Suprapubic skin (tissue), 4 donors: Measurements from ENCODE around the gene SIX3. TPM values are rescaled to one million over a fixed set of nuclear protein-coding genes. Genes with fewer than 3 reads are reported as not detected.

Experiments used
- DNase-seq, 2 donors: peaks; one replicate each; pipeline ENCODE4 v3.0.0-alpha.2; 2019; ENCODE audit warnings: low spot score in 2 of 2
- H3K27ac ChIP-seq: fragments of 200-600 bp; sonication (generic); one replicate; pipeline ENCODE4 v1.5.1; 2019
- H3K27me3 ChIP-seq: fragments of 200-600 bp; sonication (generic); one replicate; pipeline ENCODE4 v1.5.1; 2019
- H3K36me3 ChIP-seq: fragments of 200-600 bp; sonication (generic); one replicate; pipeline ENCODE4 v1.5.1; 2019
- H3K4me1 ChIP-seq: fragments of 200-600 bp; sonication (generic); one replicate; pipeline ENCODE4 v1.5.1; 2019
- H3K4me3 ChIP-seq: fragments of 200-600 bp; sonication (generic); one replicate; pipeline ENCODE4 v1.5.1; 2019; ENCODE audit warnings: mild to moderate bottlenecking
- H3K9me3 ChIP-seq: fragments of 200-600 bp; sonication (generic); one replicate; pipeline ENCODE4 v1.5.1; 2019
- EP300 ChIP-seq: sonication (generic); formaldehyde crosslinking; IDR thresholded peaks from one replicate; pipeline ENCODE4 v1.6.1; 2017; ENCODE audit warnings: antibody characterized with exemption
- POLR2A ChIP-seq, 2 donors: fragments of 450-650 bp; IDR thresholded peaks; one replicate each; pipeline ENCODE4 v1.6.1; 2017; ENCODE audit warnings: antibody characterized with exemption in 2 of 2, mild to moderate bottlenecking in 2 of 2, moderate library complexity in 2 of 2
- POLR2AphosphoS5 ChIP-seq, 3 donors: sonication (generic); formaldehyde crosslinking; IDR thresholded peaks; one replicate each; pipeline ENCODE4 v1.6.1; 2017; ENCODE audit warnings: antibody characterized with exemption in 3 of 3
- WGBS: methylation state at CpG from one replicate; pipeline ENCODE4 v1.1.5; 2018; 5-methylcytosine and 5-hydroxymethylcytosine counted together
- total RNA-seq, 4 donors: library from RNA; depleted of rRNA; stranded (reverse); fragments of >200 nt; gene quantifications; one replicate each; pipeline ENCODE4 v1.1.0, GENCODE V29; 2016
- TF ChIP-seq, protein P1 (sequence below), 2 donors: fragments of 200-600 bp in 1 of 2; fragments of 450-650 bp in 1 of 2; sonication (generic) in 1 of 2; IDR thresholded peaks; one replicate each; pipeline ENCODE4 v1.5.1; 2016 to 2019; ENCODE audit warnings: antibody characterized with exemption in 2 of 2, mild to moderate bottlenecking in 1 of 2, moderate library complexity in 1 of 2

The SIX3 gene
- total RNA-seq, 4 donors from 2014 or later = 0.38 TPM; not detected in 3

DNA sequence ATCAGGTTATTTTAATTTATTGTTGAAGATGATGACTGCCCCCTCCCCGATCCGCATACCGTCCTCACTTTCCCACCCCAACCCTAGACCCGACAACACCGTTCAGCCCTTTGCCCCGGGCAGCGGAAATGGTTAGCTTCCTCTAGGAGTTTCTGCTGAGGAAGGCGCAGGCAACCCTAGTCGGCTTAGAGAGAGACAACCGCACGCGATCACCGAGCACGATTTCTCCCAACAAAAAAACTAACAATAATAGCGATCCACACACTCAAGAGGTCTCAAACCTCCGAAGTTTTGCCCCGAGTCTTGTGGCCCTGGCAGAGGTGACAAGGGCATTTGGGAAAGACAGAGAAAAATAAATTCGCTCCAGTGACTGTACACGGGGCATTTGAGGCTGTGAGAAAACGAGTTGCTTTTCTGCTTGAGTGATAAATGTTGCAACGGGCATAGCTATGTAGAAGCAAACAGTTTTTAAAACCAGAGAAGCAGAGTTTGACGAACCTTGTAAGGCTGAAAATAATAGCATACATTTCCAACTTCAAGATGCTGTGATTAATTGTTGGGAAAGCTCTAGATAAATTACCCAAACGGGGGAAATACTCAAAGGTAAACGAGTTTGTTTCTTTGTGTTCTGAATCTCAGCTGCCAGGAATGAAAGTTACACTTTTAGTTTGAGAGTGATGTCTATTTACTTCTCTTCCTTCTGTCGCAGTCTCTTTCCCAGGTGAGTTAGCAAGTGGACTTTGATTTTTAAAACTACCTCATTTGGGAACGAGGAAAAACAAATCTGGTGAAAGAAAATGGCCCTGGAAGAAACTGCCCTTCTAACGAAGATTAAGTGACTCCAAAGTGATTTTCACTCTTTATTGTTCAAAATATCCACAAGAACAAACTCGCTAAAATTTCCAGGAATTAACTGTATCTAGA lies 11.0 kb upstream of the SIX3 start:
- TF ChIP-seq, protein P1, sequence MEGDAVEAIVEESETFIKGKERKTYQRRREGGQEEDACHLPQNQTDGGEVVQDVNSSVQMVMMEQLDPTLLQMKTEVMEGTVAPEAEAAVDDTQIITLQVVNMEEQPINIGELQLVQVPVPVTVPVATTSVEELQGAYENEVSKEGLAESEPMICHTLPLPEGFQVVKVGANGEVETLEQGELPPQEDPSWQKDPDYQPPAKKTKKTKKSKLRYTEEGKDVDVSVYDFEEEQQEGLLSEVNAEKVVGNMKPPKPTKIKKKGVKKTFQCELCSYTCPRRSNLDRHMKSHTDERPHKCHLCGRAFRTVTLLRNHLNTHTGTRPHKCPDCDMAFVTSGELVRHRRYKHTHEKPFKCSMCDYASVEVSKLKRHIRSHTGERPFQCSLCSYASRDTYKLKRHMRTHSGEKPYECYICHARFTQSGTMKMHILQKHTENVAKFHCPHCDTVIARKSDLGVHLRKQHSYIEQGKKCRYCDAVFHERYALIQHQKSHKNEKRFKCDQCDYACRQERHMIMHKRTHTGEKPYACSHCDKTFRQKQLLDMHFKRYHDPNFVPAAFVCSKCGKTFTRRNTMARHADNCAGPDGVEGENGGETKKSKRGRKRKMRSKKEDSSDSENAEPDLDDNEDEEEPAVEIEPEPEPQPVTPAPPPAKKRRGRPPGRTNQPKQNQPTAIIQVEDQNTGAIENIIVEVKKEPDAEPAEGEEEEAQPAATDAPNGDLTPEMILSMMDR (IDR thresholded peaks at IDR 0.05) = no peak
- TF ChIP-seq EP300 = no peak
- TF ChIP-seq POLR2AphosphoS5 (IDR thresholded peaks at IDR 0.05) = no peak
- no peak for TF ChIP-seq POLR2A (IDR thresholded peaks at IDR 0.05)
- Histone ChIP-seq H3K27ac (no peak overlapping the region), H3K4me3 (no peak overlapping the region), H3K4me1 (peaks cover 49% of the 10 kb centered on the region), H3K9me3 (no peaks in the 10 kb centered on the region), H3K27me3 (peaks cover 100% of the 10 kb centered on the region), H3K36me3 (no peaks in the 10 kb centered on the region)
- WGBS = 14% methylated on average over 28 of the region's 28 CpGs
- no peak for DNase-seq

DNA sequence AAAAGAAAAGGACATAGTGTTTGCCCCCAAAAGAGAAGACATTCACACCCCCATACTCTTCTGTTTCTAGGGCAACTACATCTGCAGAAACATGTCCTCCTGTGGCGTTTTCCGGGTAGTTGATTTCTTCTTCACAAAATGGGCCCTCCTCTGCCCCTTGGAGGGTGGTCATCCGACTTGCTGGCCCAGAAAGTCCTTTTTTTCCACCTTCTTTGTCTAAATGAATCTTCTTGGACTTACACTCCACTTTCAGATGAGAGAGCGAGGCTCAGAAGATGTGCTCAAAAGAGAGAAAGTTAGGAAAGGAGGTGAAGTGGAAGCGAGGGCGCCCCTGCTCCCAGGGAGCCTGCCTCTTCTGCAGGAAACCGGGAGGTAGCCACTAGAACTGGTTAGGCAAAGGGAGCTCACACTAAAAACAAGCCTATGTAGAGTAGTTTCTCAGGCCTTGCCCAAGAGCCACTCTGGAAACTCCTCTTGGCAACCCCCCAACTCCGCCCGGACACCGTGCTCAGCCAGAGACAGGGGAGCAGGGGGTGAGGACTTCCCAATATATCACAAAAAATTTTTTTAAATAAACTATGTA lies 10.2 kb upstream of the SIX3 start:
- H3K27me3 ChIP-seq = peaks cover 100% of the 10 kb centered on the region
- WGBS = 72% methylated on average over 10 of the region's 10 CpGs
- DNase-seq = peak in 1 of 2 donors; percentile 38

DNA sequence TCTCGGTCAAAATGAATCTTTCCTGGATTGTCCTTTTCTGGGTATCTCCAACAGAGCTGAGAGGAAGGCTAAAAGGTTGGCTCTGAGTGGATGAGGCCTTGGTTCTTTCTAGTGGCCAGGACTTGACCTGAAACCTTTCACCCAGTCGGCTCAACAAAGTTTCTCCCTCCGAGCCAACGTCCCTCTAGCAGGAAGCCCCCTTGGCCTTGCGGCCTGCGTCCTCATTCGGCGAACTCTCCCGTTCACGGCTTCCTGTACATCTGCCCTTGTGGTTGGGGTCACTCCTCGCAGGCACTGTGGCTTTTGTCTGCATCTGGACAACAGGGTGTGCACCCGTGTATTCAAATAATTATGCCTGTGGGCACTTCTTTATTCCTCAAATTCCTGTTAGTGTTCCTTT lies 9.4 kb upstream of the SIX3 start:
- peaks cover 100% of the 10 kb centered on the region for H3K27me3 ChIP-seq
- 55% methylated on average over 12 of the region's 12 CpGs for WGBS
- no peaks in the 10 kb centered on the region for H3K36me3 ChIP-seq
- no peak overlapping the region for H3K4me3 ChIP-seq
- no peak for TF ChIP-seq POLR2A (IDR thresholded peaks at IDR 0.05)
- TF ChIP-seq, protein P1 (IDR thresholded peaks at IDR 0.05) = no peak
- TF ChIP-seq POLR2AphosphoS5 (IDR thresholded peaks at IDR 0.05) = no peak
- TF ChIP-seq EP300 = no peak
- peaks cover 54% of the 10 kb centered on the region for H3K4me1 ChIP-seq
- H3K27ac ChIP-seq = no peak overlapping the region
- peak in 1 of 2 donors; percentile 35 for DNase-seq
- no peaks in the 10 kb centered on the region for H3K9me3 ChIP-seq

More for the DNA sequence above, 10.2 kb upstream of the SIX3 start:
- no peak for TF ChIP-seq POLR2AphosphoS5 (IDR thresholded peaks at IDR 0.05)
- TF ChIP-seq, protein P1 (IDR thresholded peaks at IDR 0.05) = no peak
- no peak for TF ChIP-seq EP300
- no peak for TF ChIP-seq POLR2A (IDR thresholded peaks at IDR 0.05)
- H3K4me1 ChIP-seq = peaks cover 54% of the 10 kb centered on the region
- no peaks in the 10 kb centered on the region for H3K9me3 ChIP-seq
- no peaks in the 10 kb centered on the region for H3K36me3 ChIP-seq
- no peak overlapping the region for H3K27ac ChIP-seq
- H3K4me3 ChIP-seq = no peak overlapping the region

DNA sequence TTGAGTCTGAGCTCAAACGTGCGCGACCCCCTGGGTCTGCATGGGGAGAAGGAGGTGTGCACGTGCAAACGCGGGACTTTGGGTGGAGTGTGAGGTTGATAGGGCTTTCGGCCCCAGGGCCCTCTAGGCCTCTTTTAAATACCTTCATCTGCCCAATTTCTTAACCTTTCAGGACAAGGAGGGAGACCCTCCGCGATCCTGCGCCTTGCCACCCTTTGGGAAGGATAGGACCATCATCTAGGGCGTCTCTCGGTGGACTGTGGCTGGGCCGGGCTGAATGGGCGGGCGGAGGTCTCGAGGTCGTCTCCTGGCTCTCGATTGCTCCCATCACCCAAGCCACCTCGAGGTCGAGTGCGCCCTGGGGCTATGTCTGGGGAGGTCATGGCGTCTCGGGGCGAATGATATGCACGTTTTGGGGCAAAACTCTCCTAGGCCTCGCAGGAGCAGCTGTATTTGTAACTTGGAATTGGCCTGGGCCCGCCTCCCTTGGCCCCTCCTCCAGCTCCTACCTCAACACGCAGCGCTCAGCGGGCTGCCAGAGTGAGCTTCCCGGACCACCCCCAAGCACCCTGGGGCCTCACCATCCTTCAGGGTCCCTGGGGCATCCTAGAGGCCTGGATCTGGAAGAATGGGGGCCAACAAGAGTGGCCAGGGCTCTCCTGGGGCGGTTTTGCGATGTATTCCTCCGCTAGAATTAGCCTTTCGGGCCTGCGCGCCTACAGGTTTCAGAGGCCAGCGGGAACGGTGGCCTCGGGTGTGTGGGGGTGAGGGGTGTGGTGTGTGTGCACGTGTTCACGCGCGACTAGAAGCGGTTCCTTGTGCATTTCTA lies 8.7 kb upstream of the SIX3 start:
- Histone ChIP-seq H3K27me3 (peaks cover 100% of the 10 kb centered on the region), H3K9me3 (no peaks in the 10 kb centered on the region), H3K36me3 (no peaks in the 10 kb centered on the region), H3K27ac (no peak overlapping the region), H3K4me1 (peaks cover 60% of the 10 kb centered on the region), H3K4me3 (no peak overlapping the region)
- DNase-seq = peak in 1 of 2 donors; percentile 73
- WGBS = 10% methylated on average over 25 of the region's 45 CpGs
- no peak for TF ChIP-seq POLR2AphosphoS5 (IDR thresholded peaks at IDR 0.05)
- no peak for TF ChIP-seq POLR2A (IDR thresholded peaks at IDR 0.05)
- TF ChIP-seq, protein P1 (IDR thresholded peaks at IDR 0.05) = no peak
- no peak for TF ChIP-seq EP300
